ENCODE data around the gene SLC7A8. TPM values are rescaled to one million over a fixed set of nuclear protein-coding genes. Genes with fewer than 3 reads are reported as not detected.

Gene SLC7A8
- total and polyA plus RNA-seq, 9 donors = 45.9 to 161 (median 95.4) TPM

GRCh38 chr14:23093991-23094665 is 89.3 kb downstream of the SLC7A8 start:
- intact Hi-C loops (cut with DNase I) = no loop called here

GRCh38 chr14:23093526-23093925 is 89.9 kb downstream of the SLC7A8 start:
- no peaks in the 10 kb centered on the region for H3K9me3 ChIP-seq
- intact Hi-C loops (cut with DNase I) = no loop called here
- peaks cover 7% of the 10 kb centered on the region for H3K4me1 ChIP-seq (ENCODE audit: insufficient read depth)
- H3K27me3 ChIP-seq = no peaks in the 10 kb centered on the region
- no peak for DNase-seq
- 62 to 73% (median 71%) methylated on average over 2 of the region's 2 CpGs for WGBS, 3 donors
- no peak for TF ChIP-seq POLR2A (IDR thresholded peaks at IDR 0.05)
- no peak for TF ChIP-seq CTCF (IDR thresholded peaks at IDR 0.05)
- TF ChIP-seq EP300 (IDR thresholded peaks at IDR 0.05) = no peak
- H3K27ac ChIP-seq = no peak overlapping the region
- H3K4me3 ChIP-seq = peak overlapping the region; percentile 97
- H3K36me3 ChIP-seq = no peaks in the 10 kb centered on the region

More at GRCh38 chr14:23093991-23094665, 89.3 kb downstream of the SLC7A8 start:
- WGBS, 3 donors = 1 to 2% (median 1%) methylated on average over 14 of the region's 14 CpGs
- H3K4me3 ChIP-seq = peak overlapping the region; percentile 97
- no peaks in the 10 kb centered on the region for H3K27me3 ChIP-seq
- no peaks in the 10 kb centered on the region for H3K9me3 ChIP-seq
- no peak for TF ChIP-seq POLR2A (IDR thresholded peaks at IDR 0.05)
- TF ChIP-seq EP300 (IDR thresholded peaks at IDR 0.05) = no peak
- TF ChIP-seq CTCF (IDR thresholded peaks at IDR 0.05) = no peak
- H3K27ac ChIP-seq = peak overlapping the region; percentile 92 to 94
- no peaks in the 10 kb centered on the region for H3K36me3 ChIP-seq
- no peak for DNase-seq
- H3K4me1 ChIP-seq (ENCODE audit: insufficient read depth) = peaks cover 7% of the 10 kb centered on the region

GRCh38 chr14:23093104-23093503 is 90.4 kb downstream of the SLC7A8 start:
- 55 to 62% (median 59%) methylated on average over 2 of the region's 2 CpGs for WGBS, 3 donors
- no peak for DNase-seq
- no peaks in the 10 kb centered on the region for H3K9me3 ChIP-seq
- H3K27me3 ChIP-seq = no peaks in the 10 kb centered on the region
- H3K27ac ChIP-seq = no peak overlapping the region
- H3K4me3 ChIP-seq = no peak overlapping the region
- H3K36me3 ChIP-seq = no peaks in the 10 kb centered on the region
- no peak for TF ChIP-seq POLR2A (IDR thresholded peaks at IDR 0.05)
- TF ChIP-seq CTCF (IDR thresholded peaks at IDR 0.05) = no peak
- no peak for TF ChIP-seq EP300 (IDR thresholded peaks at IDR 0.05)
- H3K4me1 ChIP-seq (ENCODE audit: insufficient read depth) = peaks cover 7% of the 10 kb centered on the region
- intact Hi-C loops (cut with DNase I) = no loop called here

GRCh38 chr14:23091294-23092225 is 91.9 kb downstream of the SLC7A8 start:
- 80 to 86% (median 82%) methylated on average over 12 of the region's 12 CpGs for WGBS, 3 donors
- no peak overlapping the region for H3K27ac ChIP-seq
- no peaks in the 10 kb centered on the region for H3K36me3 ChIP-seq
- peaks cover 4% of the 10 kb centered on the region for H3K4me1 ChIP-seq (ENCODE audit: insufficient read depth)
- TF ChIP-seq CTCF (IDR thresholded peaks at IDR 0.05) (no peak), POLR2A (IDR thresholded peaks at IDR 0.05) (no peak), EP300 (IDR thresholded peaks at IDR 0.05) (no peak)
- intact Hi-C loops (cut with DNase I) = no loop called here
- DNase-seq = no peak
- no peaks in the 10 kb centered on the region for H3K27me3 ChIP-seq
- H3K9me3 ChIP-seq = no peaks in the 10 kb centered on the region
- H3K4me3 ChIP-seq = no peak overlapping the region
